ENCODE measurements around the gene GUCD1. TPM values are rescaled to one million over a fixed set of nuclear protein-coding genes. Genes with fewer than 3 reads are reported as not detected.
A peak's percentile ranks its signal among the peaks of the same experiment; 100 is the strongest.

Gene GUCD1
- total RNA-seq, 1 donor from 2014 or later, result 81.8 TPM

- no peak for DNase-seq (ENCODE audit: low read depth)
- TF ChIP-seq, protein P1, sequence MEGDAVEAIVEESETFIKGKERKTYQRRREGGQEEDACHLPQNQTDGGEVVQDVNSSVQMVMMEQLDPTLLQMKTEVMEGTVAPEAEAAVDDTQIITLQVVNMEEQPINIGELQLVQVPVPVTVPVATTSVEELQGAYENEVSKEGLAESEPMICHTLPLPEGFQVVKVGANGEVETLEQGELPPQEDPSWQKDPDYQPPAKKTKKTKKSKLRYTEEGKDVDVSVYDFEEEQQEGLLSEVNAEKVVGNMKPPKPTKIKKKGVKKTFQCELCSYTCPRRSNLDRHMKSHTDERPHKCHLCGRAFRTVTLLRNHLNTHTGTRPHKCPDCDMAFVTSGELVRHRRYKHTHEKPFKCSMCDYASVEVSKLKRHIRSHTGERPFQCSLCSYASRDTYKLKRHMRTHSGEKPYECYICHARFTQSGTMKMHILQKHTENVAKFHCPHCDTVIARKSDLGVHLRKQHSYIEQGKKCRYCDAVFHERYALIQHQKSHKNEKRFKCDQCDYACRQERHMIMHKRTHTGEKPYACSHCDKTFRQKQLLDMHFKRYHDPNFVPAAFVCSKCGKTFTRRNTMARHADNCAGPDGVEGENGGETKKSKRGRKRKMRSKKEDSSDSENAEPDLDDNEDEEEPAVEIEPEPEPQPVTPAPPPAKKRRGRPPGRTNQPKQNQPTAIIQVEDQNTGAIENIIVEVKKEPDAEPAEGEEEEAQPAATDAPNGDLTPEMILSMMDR (IDR thresholded peaks at IDR 0.05; ENCODE audit: insufficient read depth, low read length, poor library complexity, severe bottlenecking), result no peak
- Histone ChIP-seq H3K36me3 (ENCODE audit: control insufficient read depth, insufficient read depth, low read length) (no peaks in the 10 kb centered on the region), H3K4me3 (ENCODE audit: low read depth, low read length) (no peak overlapping the region), H3K27me3 (ENCODE audit: control insufficient read depth, insufficient read depth, low read length) (peaks cover 7% of the 10 kb centered on the region)
These were observed 36.0 kb downstream of the GUCD1 start for GRCh38 chr22:24518771-24519485.

DNA sequence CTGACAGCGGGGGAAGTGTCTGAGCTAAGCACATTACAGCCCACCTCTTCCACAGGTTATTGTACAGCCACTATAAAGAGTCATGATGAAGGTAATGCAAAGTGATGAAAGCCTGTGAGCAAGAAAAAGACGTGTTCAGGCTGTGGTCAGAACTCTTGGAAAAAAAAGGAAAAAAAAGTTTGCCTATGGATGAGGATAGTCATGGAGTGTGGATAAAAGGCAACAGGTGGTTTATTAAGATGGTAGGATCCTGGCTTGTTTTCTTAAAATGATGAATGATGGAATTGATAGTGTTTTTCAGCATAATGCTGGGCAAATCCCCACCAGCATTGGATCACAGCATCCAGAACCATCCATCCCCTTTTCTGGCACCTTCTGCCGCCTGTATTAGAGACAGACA, 36.7 kb downstream of the GUCD1 start:
- DNase-seq (ENCODE audit: low read depth), result no peak
- H3K4me3 ChIP-seq (ENCODE audit: low read depth, low read length), result no peak overlapping the region
- no peaks in the 10 kb centered on the region for H3K36me3 ChIP-seq (ENCODE audit: control insufficient read depth, insufficient read depth, low read length)
- peaks cover 9% of the 10 kb centered on the region for H3K27me3 ChIP-seq (ENCODE audit: control insufficient read depth, insufficient read depth, low read length)
- TF ChIP-seq, protein P1 (IDR thresholded peaks at IDR 0.05; ENCODE audit: insufficient read depth, low read length, poor library complexity, severe bottlenecking), result no peak

DNA sequence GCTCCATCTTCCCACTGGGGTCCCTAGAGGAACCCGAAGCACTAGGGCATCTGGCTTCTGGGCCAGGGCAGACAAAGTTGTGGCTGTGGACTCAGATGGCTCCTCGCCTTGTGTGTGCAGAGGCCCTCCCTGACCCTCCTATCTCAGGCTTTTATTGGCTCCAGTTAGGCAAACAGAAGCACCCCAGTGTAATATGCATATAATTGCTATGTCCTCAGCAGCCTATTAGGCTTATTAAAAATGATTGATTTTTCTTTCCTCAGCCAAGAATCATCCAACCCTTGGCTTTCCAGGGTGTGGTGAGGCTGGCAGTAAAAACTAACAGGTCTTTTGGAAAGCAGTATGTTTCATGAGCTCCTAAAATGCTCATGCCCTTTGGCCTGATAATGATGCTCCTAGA, 37.5 kb downstream of the GUCD1 start:
- TF ChIP-seq, protein P1 (IDR thresholded peaks at IDR 0.05; ENCODE audit: insufficient read depth, low read length, poor library complexity, severe bottlenecking), result no peak
- DNase-seq (ENCODE audit: low read depth), result no peak
- Histone ChIP-seq H3K4me3 (ENCODE audit: low read depth, low read length) (no peak overlapping the region), H3K27me3 (ENCODE audit: control insufficient read depth, insufficient read depth, low read length) (peaks cover 10% of the 10 kb centered on the region), H3K36me3 (ENCODE audit: control insufficient read depth, insufficient read depth, low read length) (no peaks in the 10 kb centered on the region)

DNA sequence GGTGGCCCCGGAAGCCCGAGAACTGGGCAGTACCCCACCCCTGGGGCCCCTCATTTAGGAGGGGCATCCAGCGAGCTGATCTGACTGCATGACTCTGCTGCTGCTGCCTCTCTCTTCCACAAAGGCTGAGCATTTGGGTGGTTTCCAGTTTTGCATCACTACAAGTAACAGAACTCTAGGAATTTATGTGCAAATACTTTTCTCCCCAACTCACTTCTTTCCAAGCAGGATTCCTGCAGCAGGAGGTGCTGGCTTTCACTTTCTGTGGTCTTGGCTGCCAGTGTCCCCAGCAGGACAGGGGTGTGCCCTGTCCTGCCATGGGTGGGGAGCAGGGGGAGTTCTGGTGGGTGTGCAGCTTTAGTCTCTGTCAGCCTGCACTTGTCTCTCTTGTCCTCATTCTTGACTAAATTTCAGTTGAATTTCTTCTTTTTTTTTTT, 38.6 kb downstream of the GUCD1 start:
- Histone ChIP-seq H3K27me3 (ENCODE audit: control insufficient read depth, insufficient read depth, low read length) (peaks cover 10% of the 10 kb centered on the region), H3K36me3 (ENCODE audit: control insufficient read depth, insufficient read depth, low read length) (no peaks in the 10 kb centered on the region), H3K4me3 (ENCODE audit: low read depth, low read length) (no peak overlapping the region)
- TF ChIP-seq, protein P1 (IDR thresholded peaks at IDR 0.05; ENCODE audit: insufficient read depth, low read length, poor library complexity, severe bottlenecking), result peak; percentile 20
- DNase-seq (ENCODE audit: low read depth), result peak; percentile 65

DNA sequence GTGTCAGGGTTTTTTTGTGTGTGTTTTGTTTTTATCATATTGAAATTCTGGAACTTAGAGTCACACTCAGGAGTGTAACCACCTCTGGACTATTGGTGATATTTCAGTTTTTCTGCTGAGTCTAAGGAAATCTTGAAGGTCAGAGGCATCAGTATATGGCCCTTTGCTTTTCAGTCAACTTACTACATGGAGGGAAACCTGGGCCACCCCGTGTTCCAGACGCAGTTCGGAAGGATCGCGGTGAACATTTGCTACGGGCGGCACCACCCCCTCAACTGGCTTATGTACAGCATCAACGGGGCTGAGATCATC, 40.0 kb downstream of the GUCD1 start:
- no peak for DNase-seq (ENCODE audit: low read depth)
- TF ChIP-seq, protein P1 (IDR thresholded peaks at IDR 0.05; ENCODE audit: insufficient read depth, low read length, poor library complexity, severe bottlenecking), result no peak
- H3K36me3 ChIP-seq (ENCODE audit: control insufficient read depth, insufficient read depth, low read length), result no peaks in the 10 kb centered on the region
- peaks cover 8% of the 10 kb centered on the region for H3K27me3 ChIP-seq (ENCODE audit: control insufficient read depth, insufficient read depth, low read length)
- H3K4me3 ChIP-seq (ENCODE audit: low read depth, low read length), result no peak overlapping the region
